Liver (tissue), 9 donors: Measurements from ENCODE around the gene ETNK1. TPM values are rescaled to one million over a fixed set of nuclear protein-coding genes. Genes with fewer than 3 reads are reported as not detected.
"Not testable (repeated sequence)": the region's sequence is repeated elsewhere in the genome, so short reads cannot be mapped to it uniquely, and the experiment has no call there.

ENCODE experiments used
- DNase-seq: peaks from one replicate; pipeline ENCODE4 v3.0.0-alpha.2; 2017; ENCODE audit warnings: low spot score
- H3K27ac ChIP-seq, 2 donors: one replicate each; pipeline ENCODE4 v1.7.0; 2013; ENCODE audit warnings: inconsistent platforms in 2 of 2, low read length in 2 of 2, control low read depth in 1 of 2, low read depth in 1 of 2, mild to moderate bottlenecking in 1 of 2
- H3K27me3 ChIP-seq, 4 donors: one replicate each; pipeline versions ENCODE4 v1.6.1 to v1.7.0; 2013; ENCODE audit warnings: low read length in 3 of 4, inconsistent platforms in 1 of 4, mild to moderate bottlenecking in 1 of 4, moderate library complexity in 1 of 4; ENCODE audit not compliant: control insufficient read depth in 4 of 4, insufficient read depth in 4 of 4
- H3K36me3 ChIP-seq, 4 donors: one replicate each; pipeline versions ENCODE4 v1.6.1 to v1.7.0; 2013; ENCODE audit warnings: low read length in 3 of 4, mild to moderate bottlenecking in 3 of 4, low read depth in 1 of 4, moderate library complexity in 1 of 4; ENCODE audit not compliant: control insufficient read depth in 4 of 4, insufficient read depth in 3 of 4
- H3K4me1 ChIP-seq, 4 donors: one replicate each; pipeline versions ENCODE4 v1.6.1 to v1.7.0; 2013; ENCODE audit warnings: low read length in 3 of 4, mild to moderate bottlenecking in 3 of 4, moderate library complexity in 1 of 4; ENCODE audit not compliant: control insufficient read depth in 4 of 4, insufficient read depth in 4 of 4
- H3K4me3 ChIP-seq, 3 donors: one replicate each; pipeline versions ENCODE4 v1.6.1 to v1.7.0; 2013; ENCODE audit warnings: low read length in 3 of 3, control low read depth in 1 of 3, low read depth in 1 of 3, mild to moderate bottlenecking in 1 of 3
- H3K9ac ChIP-seq, 2 donors: one replicate each; pipeline ENCODE4 v1.7.0; 2013; ENCODE audit warnings: low read length in 2 of 2, mild to moderate bottlenecking in 2 of 2, moderate library complexity in 2 of 2, control low read depth in 1 of 2, low read depth in 1 of 2
- H3K9me3 ChIP-seq, 4 donors: one replicate each; pipeline versions ENCODE4 v1.6.1 to v1.7.0; 2013; ENCODE audit warnings: low read length in 3 of 4; ENCODE audit not compliant: control insufficient read depth in 4 of 4
- EGR1 ChIP-seq, 2 donors: IDR thresholded peaks; 2 replicates each; pipeline ENCODE4 v1.6.1; 2016 to 2018; ENCODE audit warnings: antibody characterized with exemption in 2 of 2, low read depth in 2 of 2
- FOXA1 ChIP-seq: IDR thresholded peaks from 2 replicates; pipeline ENCODE4 v1.6.1; 2016; ENCODE audit warnings: antibody characterized with exemption
- FOXA2 ChIP-seq: IDR thresholded peaks from 2 replicates; pipeline ENCODE4 v1.6.1; 2016; ENCODE audit warnings: antibody characterized with exemption
- HNF4A ChIP-seq, 2 donors: conservative IDR thresholded peaks; 2 replicates each; pipeline ENCODE4 v1.6.1; 2016; ENCODE audit warnings: antibody characterized with exemption in 2 of 2, mild to moderate bottlenecking in 2 of 2
- HNF4G ChIP-seq: IDR thresholded peaks from 2 replicates; pipeline ENCODE4 v1.6.1; 2016; ENCODE audit warnings: antibody characterized with exemption
- JUND ChIP-seq, 2 donors: IDR thresholded peaks; 2 replicates each; pipeline ENCODE4 v1.6.1; 2016; ENCODE audit warnings: antibody characterized with exemption in 2 of 2
- MAX ChIP-seq: IDR thresholded peaks from 2 replicates; pipeline ENCODE4 v1.6.1; 2016; ENCODE audit warnings: antibody characterized with exemption
- REST ChIP-seq: IDR thresholded peaks from 2 replicates; pipeline ENCODE4 v1.6.1; 2016; ENCODE audit warnings: antibody characterized with exemption, mild to moderate bottlenecking
- RXRA ChIP-seq, 2 donors: IDR thresholded peaks; 2 replicates each; pipeline ENCODE4 v1.6.1; 2017 to 2018; ENCODE audit warnings: antibody characterized with exemption in 2 of 2, mild to moderate bottlenecking in 1 of 2
- SP1 ChIP-seq: IDR thresholded peaks from 2 replicates; pipeline ENCODE4 v1.6.1; 2018; ENCODE audit warnings: antibody characterized with exemption, mild to moderate bottlenecking
- TAF1 ChIP-seq: conservative IDR thresholded peaks from 2 replicates; pipeline ENCODE4 v1.6.1; 2016; ENCODE audit warnings: antibody characterized with exemption, mild to moderate bottlenecking
- YY1 ChIP-seq: IDR thresholded peaks from 2 replicates; pipeline ENCODE4 v1.6.1; 2016; ENCODE audit warnings: antibody characterized with exemption, mild to moderate bottlenecking
- WGBS: extraction: QIAGEN DNeasy Blood & Tissue Kit; methylation state at CpG from one replicate; pipeline ENCODE4 v1.1.7; 2013; 5-methylcytosine and 5-hydroxymethylcytosine counted together
- polyA plus RNA-seq, 2 donors: library from polyadenylated mRNA; stranded (reverse) in 1 of 2; unstranded in 1 of 2; fragments of 200-250 nt in 1 of 2; fragments of >200 nt in 1 of 2; fragmentation: Nextera tagmentation in 1 of 2; extraction: Ambion mirVana in 1 of 2; gene quantifications; one replicate each; pipeline versions ENCODE4 v1.2.1 to v1.2.3, GENCODE V29; 2013 to 2015
- total RNA-seq, 2 donors: library from RNA; depleted of rRNA; stranded (reverse); fragments of >200 nt; gene quantifications; one replicate each; pipeline ENCODE4 v1.2.3, GENCODE V29; 2014
- TF ChIP-seq, protein P1 (sequence below): IDR thresholded peaks from 2 replicates; pipeline ENCODE4 v1.6.1; 2016; ENCODE audit warnings: antibody characterized with exemption
- TF ChIP-seq, protein P2 (sequence below): IDR thresholded peaks from 2 replicates; pipeline ENCODE4 v1.6.1; 2016; ENCODE audit warnings: antibody characterized with exemption
- donor health status: healthy.
- donor health status: healthy.
- donor health status: healthy.
- donor health status: healthy.
- donor health status: healthy.

The ETNK1 gene
- total and polyA plus RNA-seq, 4 donors: 15.6 to 51.4 (median 27.0) TPM

DNA sequence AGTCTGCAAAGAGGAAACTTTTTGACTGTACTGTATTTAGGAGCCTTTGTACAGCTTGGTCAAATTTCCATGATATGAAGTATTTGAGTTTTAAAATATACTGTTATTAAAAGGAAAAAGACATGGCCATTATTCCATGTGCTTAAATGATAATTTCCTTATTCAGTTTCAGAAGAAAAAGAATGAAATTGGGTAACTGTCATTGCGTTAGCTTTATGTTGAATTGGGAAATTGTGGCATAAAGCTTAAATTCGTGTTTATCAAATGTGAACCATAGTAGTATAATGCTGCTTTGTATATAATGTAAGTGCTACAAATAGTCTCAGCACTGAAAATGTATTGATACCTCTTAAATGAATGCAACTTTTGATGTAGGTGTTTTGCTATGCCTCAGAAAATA is 64.9 kb downstream of the ETNK1 start:
- WGBS: 89% methylated on average over 2 of the region's 2 CpGs
- Histone ChIP-seq H3K4me1 (no peaks in the 10 kb centered on the region), H3K27me3 (no peaks in the 10 kb centered on the region), H3K9ac (no peak overlapping the region), H3K9me3 (peaks cover 0 to 4% (median 0%) of the 10 kb centered on the region in 4 donors), H3K36me3 (no peaks in the 10 kb centered on the region), H3K27ac (no peak overlapping the region), H3K4me3 (no peak overlapping the region)
- DNase-seq: no peak
- TF ChIP-seq REST: no peak
- no peak for TF ChIP-seq RXRA (IDR thresholded peaks at IDR 0.05)
- TF ChIP-seq SP1: no peak

DNA sequence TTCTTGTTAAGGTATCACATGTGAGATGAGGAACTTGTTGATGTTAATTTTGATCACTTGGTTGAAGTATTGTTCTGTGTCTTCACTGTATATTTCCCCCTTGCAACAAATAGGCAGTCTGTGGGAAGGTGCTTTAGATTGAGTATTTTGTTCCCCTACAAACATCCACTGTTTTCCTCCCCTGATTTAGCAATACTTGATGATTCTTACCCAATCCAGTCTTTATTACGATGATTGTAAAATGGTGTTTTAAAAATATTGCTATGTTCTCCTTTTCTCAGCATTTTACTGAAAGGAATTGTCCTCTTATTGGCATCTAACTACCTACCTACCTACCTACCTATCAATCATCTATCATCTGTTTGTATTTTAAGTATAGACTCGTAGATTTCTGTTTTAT is 66.3 kb downstream of the ETNK1 start:
- WGBS: 83% methylated on average over 2 of the region's 2 CpGs
- Histone ChIP-seq H3K4me1 (no peaks in the 10 kb centered on the region), H3K9me3 (peaks cover 0 to 4% (median 0%) of the 10 kb centered on the region in 4 donors), H3K9ac (no peak overlapping the region), H3K4me3 (no peak overlapping the region), H3K27me3 (no peaks in the 10 kb centered on the region), H3K36me3 (no peaks in the 10 kb centered on the region), H3K27ac (no peak overlapping the region)
- no peak for DNase-seq
- no peak for TF ChIP-seq FOXA1
- TF ChIP-seq, protein P1, sequence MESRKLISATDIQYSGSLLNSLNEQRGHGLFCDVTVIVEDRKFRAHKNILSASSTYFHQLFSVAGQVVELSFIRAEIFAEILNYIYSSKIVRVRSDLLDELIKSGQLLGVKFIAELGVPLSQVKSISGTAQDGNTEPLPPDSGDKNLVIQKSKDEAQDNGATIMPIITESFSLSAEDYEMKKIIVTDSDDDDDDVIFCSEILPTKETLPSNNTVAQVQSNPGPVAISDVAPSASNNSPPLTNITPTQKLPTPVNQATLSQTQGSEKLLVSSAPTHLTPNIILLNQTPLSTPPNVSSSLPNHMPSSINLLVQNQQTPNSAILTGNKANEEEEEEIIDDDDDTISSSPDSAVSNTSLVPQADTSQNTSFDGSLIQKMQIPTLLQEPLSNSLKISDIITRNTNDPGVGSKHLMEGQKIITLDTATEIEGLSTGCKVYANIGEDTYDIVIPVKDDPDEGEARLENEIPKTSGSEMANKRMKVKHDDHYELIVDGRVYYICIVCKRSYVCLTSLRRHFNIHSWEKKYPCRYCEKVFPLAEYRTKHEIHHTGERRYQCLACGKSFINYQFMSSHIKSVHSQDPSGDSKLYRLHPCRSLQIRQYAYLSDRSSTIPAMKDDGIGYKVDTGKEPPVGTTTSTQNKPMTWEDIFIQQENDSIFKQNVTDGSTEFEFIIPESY: no peak
- TF ChIP-seq RXRA (IDR thresholded peaks at IDR 0.05): no peak
- no peak for TF ChIP-seq YY1
- TF ChIP-seq REST: no peak
- no peak for TF ChIP-seq HNF4G
- TF ChIP-seq FOXA2: no peak
- TF ChIP-seq MAX: no peak
- TF ChIP-seq, protein P2, sequence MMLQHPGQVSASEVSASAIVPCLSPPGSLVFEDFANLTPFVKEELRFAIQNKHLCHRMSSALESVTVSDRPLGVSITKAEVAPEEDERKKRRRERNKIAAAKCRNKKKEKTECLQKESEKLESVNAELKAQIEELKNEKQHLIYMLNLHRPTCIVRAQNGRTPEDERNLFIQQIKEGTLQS: no peak
- no peak for TF ChIP-seq TAF1
- TF ChIP-seq EGR1 (IDR thresholded peaks at IDR 0.05; ENCODE audit: low read depth in 2 of 2): no peak
- no peak for TF ChIP-seq HNF4A (conservative IDR thresholded peaks at IDR 0.05)
- TF ChIP-seq JUND (IDR thresholded peaks at IDR 0.05): no peak

DNA sequence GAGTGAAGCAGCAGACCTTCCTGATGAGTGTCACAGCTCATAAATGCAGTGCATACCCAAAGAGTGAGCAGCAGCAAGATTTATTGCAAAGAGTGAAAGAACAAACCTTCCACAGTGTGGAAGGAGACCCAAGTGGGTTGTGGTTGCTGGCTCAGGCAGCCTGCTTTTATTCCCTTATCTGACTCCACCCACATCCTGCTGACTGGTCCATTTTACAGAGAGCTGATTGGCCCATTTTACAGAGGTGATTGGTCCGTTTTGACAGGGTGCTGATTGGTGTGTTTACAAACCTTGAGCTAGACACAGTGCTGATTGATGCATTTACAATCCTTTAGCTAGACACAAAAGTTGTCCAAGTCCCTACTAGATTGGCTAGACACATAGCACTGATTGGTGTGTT is 67.5 kb downstream of the ETNK1 start:
- not testable (repeated sequence) for H3K36me3 ChIP-seq, H3K27me3 ChIP-seq, H3K9ac ChIP-seq, H3K4me3 ChIP-seq, H3K9me3 ChIP-seq, H3K27ac ChIP-seq, DNase-seq, H3K4me1 ChIP-seq
- WGBS: 89% methylated on average over 1 of the region's 1 CpG
